Esophagus (tissue), 2 donors: ENCODE results near the gene ZNF750. TPM values are rescaled to one million over a fixed set of nuclear protein-coding genes. Genes with fewer than 3 reads are reported as not detected.

ENCODE experiments used
- H3K27ac ChIP-seq, 2 donors: one replicate each; pipeline ENCODE4 v1.5.1; 2013; ENCODE audit warnings: low read depth in 2 of 2, mild to moderate bottlenecking in 2 of 2, inconsistent platforms in 1 of 2, low read length in 1 of 2, moderate library complexity in 1 of 2
- H3K27me3 ChIP-seq, 2 donors: one replicate each; pipeline ENCODE4 v1.6.1; 2013; ENCODE audit warnings: low read length in 2 of 2, control low read depth in 1 of 2, mild to moderate bottlenecking in 1 of 2; ENCODE audit not compliant: insufficient read depth in 2 of 2, control insufficient read depth in 1 of 2
- H3K36me3 ChIP-seq, 2 donors: one replicate each; pipeline ENCODE4 v1.6.1; 2013; ENCODE audit warnings: low read length in 1 of 2; ENCODE audit not compliant: control insufficient read depth in 2 of 2, insufficient read depth in 2 of 2
- H3K4me1 ChIP-seq, 2 donors: one replicate each; pipeline ENCODE4 v1.6.1; 2013; ENCODE audit warnings: low read length in 1 of 2; ENCODE audit not compliant: control insufficient read depth in 2 of 2, insufficient read depth in 2 of 2
- H3K4me3 ChIP-seq, 2 donors: one replicate each; pipeline ENCODE4 v1.5.1; 2013; ENCODE audit warnings: low read length in 2 of 2, mild to moderate bottlenecking in 2 of 2, low read depth in 1 of 2, moderate library complexity in 1 of 2
- H3K9me3 ChIP-seq, 2 donors: one replicate each; pipeline ENCODE4 v1.6.1; 2013; ENCODE audit warnings: mild to moderate bottlenecking in 2 of 2, low read depth in 1 of 2, low read length in 1 of 2, moderate library complexity in 1 of 2; ENCODE audit not compliant: control insufficient read depth in 2 of 2, insufficient read depth in 1 of 2
- WGBS, 2 donors: extraction: QIAGEN DNeasy Blood & Tissue Kit; methylation state at CpG; one replicate each; pipeline ENCODE4 v1.1.7; 2013; 5-methylcytosine and 5-hydroxymethylcytosine counted together
- polyA plus RNA-seq, 2 donors: library from polyadenylated mRNA; stranded (reverse); fragments of 200-250 nt; gene quantifications; one replicate each; pipeline ENCODE4 v1.2.3, GENCODE V29; 2013
- donor health status: healthy with polysubstance abuse.
- donor health status: Bipolar disorder and iron deficiency.

The ZNF750 gene
- polyA plus RNA-seq, 2 donors = 30.2 to 111 TPM

DNA sequence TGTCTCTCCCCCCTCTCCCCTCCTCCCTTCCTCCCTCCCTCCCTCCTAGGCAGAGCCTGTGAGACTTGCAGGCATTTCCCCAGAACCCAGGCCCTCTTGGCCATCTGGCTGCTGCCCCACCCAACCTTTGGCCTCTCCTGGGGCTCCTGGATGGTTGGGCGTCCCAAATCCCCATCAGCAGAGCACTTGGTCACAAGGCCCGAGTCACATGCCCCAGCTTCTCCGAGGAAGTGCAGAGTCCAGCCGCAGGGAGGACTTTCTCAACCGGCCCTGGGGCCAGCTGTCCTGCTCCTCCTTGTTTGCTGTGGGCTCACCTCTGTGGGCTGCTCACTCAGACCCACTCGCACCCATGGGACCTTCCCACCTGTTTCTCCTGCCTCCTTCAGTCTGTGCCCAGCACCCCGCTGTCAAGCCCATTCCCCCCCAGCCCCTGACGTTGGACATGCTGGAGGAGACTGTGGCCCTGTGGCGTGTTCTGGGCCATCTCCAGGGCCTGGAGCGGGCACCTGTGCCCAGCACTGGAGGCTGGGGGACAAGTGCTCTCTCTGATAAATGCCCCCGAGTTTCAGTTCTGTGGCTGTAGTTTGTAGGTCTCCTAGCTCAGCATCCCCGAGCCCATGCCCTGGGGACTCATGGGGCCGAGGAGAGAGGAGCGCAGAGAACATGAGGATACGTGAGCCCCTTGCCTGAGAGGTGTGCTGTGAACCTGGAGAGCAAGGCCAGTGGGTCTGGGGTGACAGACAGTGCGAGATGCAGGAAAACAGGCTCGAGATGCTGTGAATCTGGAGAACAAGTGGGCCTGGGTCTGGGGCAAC, 42.3 kb upstream of the ZNF750 start:
- Histone ChIP-seq H3K4me1 (peaks cover 0 to 27% of the 10 kb centered on the region in 2 donors), H3K27ac (peak overlapping the region; percentile 20 to 45), H3K4me3 (no peak overlapping the region), H3K27me3 (no peaks in the 10 kb centered on the region), H3K36me3 (peaks cover 0 to 2% of the 10 kb centered on the region in 2 donors), H3K9me3 (no peaks in the 10 kb centered on the region)
- 70 to 82% methylated on average over 17 of the region's 17 CpGs for WGBS, 2 donors

DNA sequence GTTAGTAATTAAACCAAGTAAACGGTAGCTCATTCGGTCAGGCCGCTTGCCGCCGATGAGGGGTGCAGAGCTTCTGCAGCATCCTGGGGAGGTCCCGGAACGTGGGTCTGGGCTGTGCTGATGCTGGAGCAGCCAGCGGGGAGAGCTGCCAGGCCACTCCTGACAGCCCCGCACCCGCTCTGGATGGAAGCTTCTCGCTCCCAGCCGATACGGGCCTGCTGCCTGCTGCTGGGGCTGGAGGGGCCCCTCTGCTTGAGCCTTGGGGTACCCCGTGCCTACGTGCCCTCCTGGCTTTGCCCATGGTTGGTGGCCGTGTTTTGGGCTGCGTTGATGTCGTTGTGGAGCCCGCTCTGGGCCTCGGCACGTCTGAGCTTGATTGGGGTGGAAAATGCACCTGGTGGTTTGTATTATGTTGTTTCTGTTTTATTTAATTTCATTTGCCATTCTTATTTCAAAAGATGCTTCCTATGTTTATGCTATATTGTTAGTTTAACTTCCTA, 41.6 kb upstream of the ZNF750 start:
- no peaks in the 10 kb centered on the region for H3K27me3 ChIP-seq
- peaks cover 0 to 25% of the 10 kb centered on the region in 2 donors for H3K4me1 ChIP-seq
- H3K9me3 ChIP-seq = no peaks in the 10 kb centered on the region
- no peak overlapping the region for H3K4me3 ChIP-seq
- peaks cover 0 to 2% of the 10 kb centered on the region in 2 donors for H3K36me3 ChIP-seq
- 82 to 85% methylated on average over 21 of the region's 21 CpGs for WGBS, 2 donors
- H3K27ac ChIP-seq = peak overlapping the region in 1 of 2 donors; percentile 20

DNA sequence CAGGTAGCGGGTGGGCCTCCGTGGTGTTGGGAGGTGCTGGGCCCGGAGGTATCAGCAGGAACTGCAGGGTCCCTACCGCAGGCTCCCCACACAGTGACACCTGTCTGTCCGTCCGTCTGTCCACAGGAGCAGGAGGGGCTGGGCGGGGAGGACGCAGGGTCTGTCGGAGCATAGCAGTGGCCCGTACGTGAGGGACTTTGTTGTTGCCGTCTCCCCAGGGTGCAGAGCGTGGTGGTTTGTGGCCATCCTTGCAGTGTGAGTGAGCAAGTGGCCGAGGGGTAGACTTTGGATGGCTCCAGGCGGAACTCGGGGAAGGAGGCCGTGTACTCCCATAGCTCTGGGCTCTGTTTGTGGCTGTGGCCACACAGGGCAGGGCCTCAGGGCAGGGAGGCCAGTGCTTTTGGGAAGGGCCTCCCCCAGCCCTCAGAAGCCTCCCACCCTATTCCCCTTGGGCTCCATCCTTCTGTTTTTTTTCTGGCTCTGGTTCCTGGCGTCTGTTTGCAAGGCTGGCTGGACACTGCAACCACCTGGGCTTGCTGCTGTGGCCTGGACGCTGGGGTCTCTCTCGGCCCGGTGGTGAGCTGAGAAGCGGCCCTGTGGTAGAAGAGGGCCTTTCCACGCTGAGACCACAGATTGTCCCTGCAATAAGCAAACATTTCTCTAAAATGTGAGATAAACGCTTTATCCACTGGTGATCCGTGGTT, 41.0 kb upstream of the ZNF750 start:
- WGBS, 2 donors = 87 to 89% methylated on average over 25 of the region's 25 CpGs
- H3K9me3 ChIP-seq = no peaks in the 10 kb centered on the region
- H3K4me1 ChIP-seq = peaks cover 0 to 21% of the 10 kb centered on the region in 2 donors
- H3K27me3 ChIP-seq = no peaks in the 10 kb centered on the region
- H3K36me3 ChIP-seq = peaks cover 0 to 2% of the 10 kb centered on the region in 2 donors
- H3K27ac ChIP-seq = no peak overlapping the region
- no peak overlapping the region for H3K4me3 ChIP-seq

DNA sequence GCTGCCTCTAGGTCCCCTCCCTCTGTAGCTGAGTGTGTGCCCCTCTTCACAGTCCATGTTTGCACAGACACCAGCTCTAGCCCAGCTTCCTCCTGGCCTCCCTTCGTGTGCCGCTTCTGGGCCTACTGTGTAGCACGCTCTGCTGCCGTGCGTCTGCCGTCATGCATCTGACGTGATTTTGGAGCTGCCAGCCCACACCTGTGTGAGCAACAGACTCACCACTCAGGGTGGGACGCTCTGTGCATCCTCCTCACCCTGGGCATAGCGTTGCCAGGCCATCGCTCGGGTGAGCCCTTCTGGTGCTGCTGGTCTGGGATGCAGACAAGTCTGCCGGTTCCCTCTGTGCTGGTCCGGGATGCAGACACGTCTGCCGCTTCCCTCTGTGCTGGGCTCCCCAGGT, 39.4 kb upstream of the ZNF750 start:
- 96 to 97% methylated on average over 15 of the region's 15 CpGs for WGBS, 2 donors
- Histone ChIP-seq H3K36me3 (no peaks in the 10 kb centered on the region), H3K27me3 (no peaks in the 10 kb centered on the region), H3K9me3 (no peaks in the 10 kb centered on the region), H3K4me1 (peaks cover 1 to 19% of the 10 kb centered on the region in 2 donors), H3K4me3 (no peak overlapping the region), H3K27ac (no peak overlapping the region)

DNA sequence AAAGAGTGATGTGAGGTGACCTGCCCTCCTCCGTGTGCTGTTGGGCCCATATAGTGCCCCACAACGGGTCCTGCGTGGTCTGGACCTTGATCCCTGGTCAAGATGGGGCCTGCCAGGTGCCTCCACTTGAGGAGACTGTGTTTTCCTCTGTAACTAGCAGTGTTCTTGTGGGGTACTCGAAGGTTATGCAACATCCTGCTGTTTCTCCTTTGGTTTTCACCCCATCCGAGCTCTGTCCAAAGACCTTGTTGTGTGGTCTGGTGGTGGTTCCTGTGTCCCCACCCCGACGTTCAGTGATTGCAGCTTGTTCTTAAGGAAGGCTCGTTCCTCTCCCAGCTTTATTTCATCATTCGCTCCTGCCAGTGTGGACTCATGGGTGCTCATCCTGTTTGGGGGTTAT, 38.7 kb upstream of the ZNF750 start:
- Histone ChIP-seq H3K27me3 (no peaks in the 10 kb centered on the region), H3K36me3 (no peaks in the 10 kb centered on the region), H3K4me1 (peaks cover 6 to 24% of the 10 kb centered on the region in 2 donors), H3K27ac (no peak overlapping the region), H3K9me3 (no peaks in the 10 kb centered on the region), H3K4me3 (no peak overlapping the region)
- 73% methylated on average over 9 of the region's 9 CpGs for WGBS, 2 donors

DNA sequence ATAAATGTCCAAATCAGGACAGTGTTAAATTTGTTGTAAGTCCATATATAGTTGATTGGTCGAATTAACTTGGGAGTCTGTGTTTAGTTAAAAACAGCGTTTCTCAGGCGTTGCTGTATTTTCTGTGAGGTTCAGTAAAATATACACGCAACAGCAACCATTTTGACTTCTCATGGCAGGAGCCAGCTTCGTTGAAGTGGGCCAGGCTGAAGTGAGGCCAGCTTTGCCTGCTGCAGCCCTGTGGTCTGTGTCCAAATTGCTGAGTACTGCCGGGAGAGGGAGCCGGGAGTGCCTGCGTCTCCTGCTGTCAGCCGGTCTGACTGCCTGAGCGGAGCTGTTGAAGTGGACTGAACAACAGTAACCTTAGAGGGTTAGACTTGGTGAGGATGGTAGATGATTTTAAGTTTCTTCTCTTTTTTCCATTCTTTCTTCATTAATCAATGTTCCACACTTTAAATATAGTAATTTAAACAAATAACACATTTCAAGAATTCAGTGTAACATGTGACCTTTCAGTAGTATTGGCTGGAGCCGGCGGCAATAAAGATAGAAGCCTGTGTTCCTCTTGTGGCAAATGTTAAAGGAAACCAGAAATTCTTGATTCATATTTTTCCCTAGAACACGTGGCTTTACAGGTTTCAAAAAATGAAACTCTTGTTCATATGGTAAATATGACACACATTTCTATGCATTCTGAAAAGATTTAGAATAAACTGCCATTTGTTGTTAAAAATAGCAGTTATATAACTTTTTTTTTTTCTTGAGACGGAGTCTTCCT, 37.0 kb upstream of the ZNF750 start:
- peak overlapping the region; percentile 96 to 97 for H3K27ac ChIP-seq
- no peaks in the 10 kb centered on the region for H3K27me3 ChIP-seq
- H3K36me3 ChIP-seq = peaks cover 0 to 6% of the 10 kb centered on the region in 2 donors
- peaks cover 6 to 24% of the 10 kb centered on the region in 2 donors for H3K4me1 ChIP-seq
- no peaks in the 10 kb centered on the region for H3K9me3 ChIP-seq
- WGBS, 2 donors = 31 to 37% methylated on average over 14 of the region's 14 CpGs
- H3K4me3 ChIP-seq = no peak overlapping the region

DNA sequence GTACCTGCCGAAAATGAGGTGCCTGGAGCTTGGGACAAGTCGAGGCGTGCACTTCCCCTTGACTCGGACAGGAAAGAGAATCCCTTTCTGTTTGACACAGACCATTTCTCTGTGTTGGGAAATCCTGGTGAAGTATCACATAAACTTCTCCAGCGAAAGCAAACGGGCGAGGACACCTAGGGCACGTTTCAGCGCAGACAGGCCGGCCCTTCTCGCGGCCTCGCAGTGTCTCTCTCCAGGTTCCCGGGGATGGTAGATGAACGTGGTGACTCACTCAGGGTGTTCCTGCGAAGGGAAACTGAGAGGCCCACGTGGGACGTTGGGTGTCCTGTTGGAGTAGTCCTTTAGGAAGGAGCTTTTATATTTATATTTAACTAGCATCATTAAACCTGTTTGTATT, 36.3 kb upstream of the ZNF750 start:
- H3K9me3 ChIP-seq = no peaks in the 10 kb centered on the region
- H3K36me3 ChIP-seq = peaks cover 0 to 9% of the 10 kb centered on the region in 2 donors
- H3K27ac ChIP-seq = peak overlapping the region; percentile 96 to 97
- 38 to 45% methylated on average over 18 of the region's 18 CpGs for WGBS, 2 donors
- no peak overlapping the region for H3K4me3 ChIP-seq
- H3K4me1 ChIP-seq = peaks cover 6 to 25% of the 10 kb centered on the region in 2 donors
- H3K27me3 ChIP-seq = no peaks in the 10 kb centered on the region

DNA sequence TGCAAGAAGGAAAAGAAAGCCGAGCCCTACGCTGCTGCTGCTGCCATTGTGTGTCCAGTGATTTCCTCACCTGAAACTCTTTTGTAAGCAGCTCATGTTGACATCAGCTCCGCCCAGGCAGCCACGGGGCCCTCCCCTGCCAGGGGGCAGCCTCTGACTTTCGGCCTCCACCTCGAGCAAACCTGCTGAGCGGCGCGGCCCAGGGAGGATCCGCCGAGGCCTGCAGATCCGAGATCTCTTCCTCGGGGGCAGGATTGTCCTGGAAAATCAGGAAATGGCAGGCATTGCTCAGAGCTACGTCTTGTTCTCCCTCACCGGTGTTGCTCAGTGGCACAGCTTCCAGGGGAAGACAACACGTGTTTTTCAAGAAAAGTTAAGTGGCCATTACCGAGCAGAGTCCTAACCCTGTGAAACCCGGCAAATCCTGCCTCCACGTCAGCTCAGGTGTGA, 35.6 kb upstream of the ZNF750 start:
- H3K27ac ChIP-seq = peak overlapping the region; percentile 97
- peaks cover 6 to 26% of the 10 kb centered on the region in 2 donors for H3K4me1 ChIP-seq
- peak overlapping the region; percentile 2 to 12 for H3K4me3 ChIP-seq
- H3K27me3 ChIP-seq = no peaks in the 10 kb centered on the region
- H3K36me3 ChIP-seq = peaks cover 0 to 11% of the 10 kb centered on the region in 2 donors
- H3K9me3 ChIP-seq = no peaks in the 10 kb centered on the region
- 37 to 65% methylated on average over 19 of the region's 19 CpGs for WGBS, 2 donors
